Endothelial cell of umbilical vein (primary cell): ENCODE data around the gene ZNF814.

Source experiments
- EZH2 ChIP-seq: IDR thresholded peaks from 2 replicates; pipeline ENCODE4 v1.6.1; 2012; ENCODE audit warnings: borderline replicate concordance, low read depth, mild to moderate bottlenecking, moderate library complexity, low read length, inconsistent platforms; ENCODE audit not compliant: severe bottlenecking
- FOS ChIP-seq: IDR thresholded peaks from 2 replicates; pipeline ENCODE4 v1.6.1; 2011; ENCODE audit warnings: mild to moderate bottlenecking, low read length, moderate library complexity, borderline replicate concordance; ENCODE audit not compliant: insufficient read depth
- JUN ChIP-seq: IDR thresholded peaks from 2 replicates; pipeline ENCODE4 v1.6.1; 2011; ENCODE audit warnings: borderline replicate concordance, low read depth; ENCODE audit not compliant: insufficient read length, insufficient read depth
- MYC ChIP-seq: IDR thresholded peaks from one replicate; pipeline ENCODE4 v1.6.1; 2011; ENCODE audit warnings: mild to moderate bottlenecking, low read depth, low read length
- POLR2A ChIP-seq: IDR thresholded peaks from 2 replicates; pipeline ENCODE4 v1.6.1; 2012; ENCODE audit warnings: low read depth, mild to moderate bottlenecking, control low read depth, low read length
- POLR2AphosphoS5 ChIP-seq: IDR thresholded peaks from 2 replicates; pipeline ENCODE4 v1.6.1; 2012; ENCODE audit warnings: low read depth, mild to moderate bottlenecking, control low read depth, low read length, moderate library complexity; ENCODE audit not compliant: insufficient read depth
- TF ChIP-seq, protein P1 (sequence below), 2 donors: IDR thresholded peaks; 1 replicate in 1 of 2; 2 replicates in 1 of 2; pipeline ENCODE4 v1.5.1; 2011; ENCODE audit warnings: low read length in 2 of 2, mild to moderate bottlenecking in 2 of 2, moderate library complexity in 2 of 2, control low read depth in 1 of 2, inconsistent platforms in 1 of 2, low read depth in 1 of 2; ENCODE audit not compliant: insufficient read depth in 1 of 2; ENCODE audit errors: extremely low read depth in 1 of 2
- TF ChIP-seq, protein P2 (sequence below): IDR thresholded peaks from 2 replicates; pipeline ENCODE4 v1.6.1; 2011; ENCODE audit not compliant: insufficient read depth, insufficient read length

DNA sequence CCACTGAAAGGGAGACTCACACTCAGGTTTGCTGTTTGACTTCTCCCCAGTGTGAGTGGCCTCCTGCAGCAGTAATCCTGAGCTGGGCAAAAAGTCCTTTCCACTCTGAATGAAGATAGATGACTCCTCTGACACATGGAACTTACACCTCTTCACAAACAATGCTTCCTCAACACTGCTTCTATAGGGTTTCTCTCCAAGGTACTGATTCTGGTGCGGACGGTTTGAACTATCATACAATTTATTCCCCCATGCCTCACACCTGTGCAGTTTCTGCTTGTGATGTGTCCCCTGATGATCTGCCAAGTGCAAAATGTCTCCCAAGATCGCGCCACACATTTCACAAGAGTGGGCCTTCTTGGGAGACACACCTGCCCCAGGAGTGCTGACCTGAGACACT, 38.8 kb upstream of the ZNF814 start:
- TF ChIP-seq, protein P1, sequence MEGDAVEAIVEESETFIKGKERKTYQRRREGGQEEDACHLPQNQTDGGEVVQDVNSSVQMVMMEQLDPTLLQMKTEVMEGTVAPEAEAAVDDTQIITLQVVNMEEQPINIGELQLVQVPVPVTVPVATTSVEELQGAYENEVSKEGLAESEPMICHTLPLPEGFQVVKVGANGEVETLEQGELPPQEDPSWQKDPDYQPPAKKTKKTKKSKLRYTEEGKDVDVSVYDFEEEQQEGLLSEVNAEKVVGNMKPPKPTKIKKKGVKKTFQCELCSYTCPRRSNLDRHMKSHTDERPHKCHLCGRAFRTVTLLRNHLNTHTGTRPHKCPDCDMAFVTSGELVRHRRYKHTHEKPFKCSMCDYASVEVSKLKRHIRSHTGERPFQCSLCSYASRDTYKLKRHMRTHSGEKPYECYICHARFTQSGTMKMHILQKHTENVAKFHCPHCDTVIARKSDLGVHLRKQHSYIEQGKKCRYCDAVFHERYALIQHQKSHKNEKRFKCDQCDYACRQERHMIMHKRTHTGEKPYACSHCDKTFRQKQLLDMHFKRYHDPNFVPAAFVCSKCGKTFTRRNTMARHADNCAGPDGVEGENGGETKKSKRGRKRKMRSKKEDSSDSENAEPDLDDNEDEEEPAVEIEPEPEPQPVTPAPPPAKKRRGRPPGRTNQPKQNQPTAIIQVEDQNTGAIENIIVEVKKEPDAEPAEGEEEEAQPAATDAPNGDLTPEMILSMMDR (IDR thresholded peaks at IDR 0.05; ENCODE audit: extremely low read depth in 1 of 2, insufficient read depth in 1 of 2, low read depth in 1 of 2, low read length in 2 of 2): no peak
- no peak for TF ChIP-seq POLR2AphosphoS5
- TF ChIP-seq EZH2: no peak
- TF ChIP-seq FOS: no peak
- TF ChIP-seq POLR2A: no peak
- TF ChIP-seq, protein P2, sequence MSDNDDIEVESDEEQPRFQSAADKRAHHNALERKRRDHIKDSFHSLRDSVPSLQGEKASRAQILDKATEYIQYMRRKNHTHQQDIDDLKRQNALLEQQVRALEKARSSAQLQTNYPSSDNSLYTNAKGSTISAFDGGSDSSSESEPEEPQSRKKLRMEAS: no peak
- TF ChIP-seq JUN: no peak
- TF ChIP-seq MYC: no peak
